HepG2 (cell line): ENCODE results near the gene ZNF75A. TPM values are rescaled to one million over a fixed set of nuclear protein-coding genes. Genes with fewer than 3 reads are reported as not detected.
A peak's percentile ranks its signal among the peaks of the same experiment; 100 is the strongest.

ENCODE experiments used
- ATAD3A ChIP-seq: sonication (generic); formaldehyde crosslinking; IDR thresholded peaks from 2 replicates; pipeline ENCODE4 v1.4.0; 2020; ENCODE audit warnings: missing genetic modification reagents
- EHMT2 ChIP-seq: fragments of 200-600 bp; sonication (generic); IDR thresholded peaks from 2 replicates; pipeline ENCODE4 v1.7.0; 2017; ENCODE audit warnings: antibody characterized with exemption, low read depth, low read length, borderline replicate concordance
- FOXK2 ChIP-seq: fragments of 450-650 bp; IDR thresholded peaks from 2 replicates; pipeline ENCODE4 v1.6.1; 2016
- ISX ChIP-seq: sonication (generic); formaldehyde crosslinking; conservative IDR thresholded peaks from 2 replicates; pipeline ENCODE4 v1.5.0; 2020; ENCODE audit warnings: missing genetic modification reagents
- MAF1 ChIP-seq: sonication (generic); formaldehyde crosslinking; IDR thresholded peaks from 2 replicates; pipeline ENCODE4 v1.5.0; 2020; ENCODE audit warnings: missing genetic modification reagents, borderline replicate concordance
- SALL2 ChIP-seq: sonication (generic); formaldehyde crosslinking; IDR thresholded peaks from 2 replicates; pipeline ENCODE4 v1.8.1; 2023; ENCODE audit warnings: mild to moderate bottlenecking, missing genetic modification reagents, inconsistent platforms
- SRSF1 ChIP-seq: fragments of 200-400 bp; formaldehyde crosslinking; optimal IDR thresholded peaks from 2 replicates; pipeline ENCODE3; 2017; ENCODE audit warnings: mild to moderate bottlenecking, low read depth, low read length, moderate library complexity
- SRSF9 ChIP-seq: fragments of 200-400 bp; formaldehyde crosslinking; IDR thresholded peaks from 2 replicates; pipeline ENCODE4 v1.6.1; 2018; ENCODE audit warnings: borderline replicate concordance, mild to moderate bottlenecking, low read depth, low read length; ENCODE audit not compliant: insufficient read depth, poor library complexity, severe bottlenecking
- ZMYM4 ChIP-seq: sonication (generic); formaldehyde crosslinking; IDR thresholded peaks from 2 replicates; pipeline ENCODE4 v1.8.1; 2023; ENCODE audit warnings: mild to moderate bottlenecking, missing genetic modification reagents
- ZNF138 ChIP-seq: sonication (generic); formaldehyde crosslinking; IDR thresholded peaks from 2 replicates; pipeline ENCODE4 v1.5.0; 2020; ENCODE audit warnings: mild to moderate bottlenecking, low read depth, missing genetic modification reagents
- ZNF354B ChIP-seq: sonication (generic); formaldehyde crosslinking; IDR thresholded peaks from 2 replicates; pipeline ENCODE4 v1.8.0; 2022; ENCODE audit warnings: mild to moderate bottlenecking, missing genetic modification reagents
- polyA plus RNA-seq, 8 experiments: library from polyadenylated mRNA; depleted of rRNA in 3 of 8; stranded (reverse) in 7 of 8; unstranded in 1 of 8; fragments of >200 nt; fragmentation: Illumina TruSeq in 4 of 8; extraction: Trizol in 4 of 8; gene quantifications; 2 replicates each; pipeline versions ENCODE4 v1.2.1 to v1.2.3, GENCODE V29; 2011 to 2016; ENCODE audit warnings: low read depth in 4 of 8, missing spikeins in 1 of 8, mixed read lengths in 1 of 8; ENCODE audit not compliant: insufficient read depth in 1 of 8
- total RNA-seq, 5 experiments: library from RNA; depleted of rRNA; stranded (reverse); fragments of >200 nt; fragmentation: Illumina TruSeq; extraction: Trizol; gene quantifications; 2 replicates each; pipeline ENCODE4 v1.2.3, GENCODE V29; 2016; ENCODE audit warnings: low read depth in 1 of 5
- TF ChIP-seq, protein P1 (sequence below): sonication (generic); formaldehyde crosslinking; conservative IDR thresholded peaks from 2 replicates; pipeline ENCODE4 v1.5.0; 2020; ENCODE audit warnings: missing genetic modification reagents
- TF ChIP-seq, protein P2 (sequence below): sonication (generic); formaldehyde crosslinking; IDR thresholded peaks from 2 replicates; pipeline ENCODE4 v1.4.0; 2020; ENCODE audit warnings: missing genetic modification reagents
- TF ChIP-seq, protein P3 (sequence below): sonication (generic); formaldehyde crosslinking; IDR thresholded peaks from 2 replicates; pipeline ENCODE4 v1.4.0; 2020; ENCODE audit warnings: missing genetic modification reagents
- TF ChIP-seq, protein P4 (sequence below): sonication (generic); formaldehyde crosslinking; IDR thresholded peaks from 2 replicates; pipeline ENCODE4 v1.4.0; 2020; ENCODE audit warnings: low read depth, mild to moderate bottlenecking, missing genetic modification reagents
- TF ChIP-seq, protein P5 (sequence below): sonication (generic); formaldehyde crosslinking; IDR thresholded peaks from 2 replicates; pipeline ENCODE4 v1.4.0; 2020; ENCODE audit warnings: missing genetic modification reagents
- TF ChIP-seq, protein P6 (sequence below): IDR thresholded peaks from 2 replicates; pipeline ENCODE4 v1.6.1; 2012; ENCODE audit warnings: inconsistent platforms
- TF ChIP-seq, protein P7 (sequence below): sonication (generic); formaldehyde crosslinking; IDR thresholded peaks from 2 replicates; pipeline ENCODE4 v1.9.0; 2022; ENCODE audit warnings: low read depth, missing genetic modification reagents

The ZNF75A gene
- total and polyA plus RNA-seq, 2 of the 13 experiments (the other 11 are each of a cell fraction or from before 2014, with no cell fraction given) = 1.4 to 2.1 TPM

DNA sequence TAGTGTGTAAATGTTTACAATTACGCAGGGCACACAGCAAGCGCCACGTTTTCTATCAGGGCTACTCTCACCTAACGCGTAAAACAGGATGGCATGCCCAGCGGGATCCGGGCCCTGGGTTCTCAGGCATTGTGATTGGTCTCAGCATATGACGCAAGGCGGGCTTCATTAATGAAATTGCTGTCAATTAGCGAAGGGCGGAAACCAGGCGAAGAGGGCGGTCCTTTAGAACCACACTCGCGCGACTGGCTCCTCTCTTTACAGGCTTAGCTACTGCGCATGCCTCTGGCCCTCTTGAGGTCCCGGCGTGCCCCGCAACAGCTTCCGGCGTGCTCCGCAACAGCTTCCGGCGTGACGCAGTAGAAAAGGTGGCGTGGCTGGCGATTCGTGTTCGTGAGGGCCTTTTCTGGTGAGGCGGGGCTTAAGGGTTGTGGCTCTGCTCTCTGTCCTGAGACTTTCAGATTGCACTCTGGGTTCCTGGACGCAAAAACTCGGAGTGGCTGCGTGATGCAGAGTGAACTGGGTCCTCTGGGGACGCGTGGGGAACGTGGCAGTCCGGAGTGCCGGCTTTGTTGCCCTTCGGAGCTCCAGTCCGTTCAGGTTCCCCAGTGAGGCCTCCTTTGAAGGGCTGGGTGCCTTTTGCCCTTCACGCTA, 59.6 kb downstream of the ZNF75A start (continued):
- TF ChIP-seq, protein P1, sequence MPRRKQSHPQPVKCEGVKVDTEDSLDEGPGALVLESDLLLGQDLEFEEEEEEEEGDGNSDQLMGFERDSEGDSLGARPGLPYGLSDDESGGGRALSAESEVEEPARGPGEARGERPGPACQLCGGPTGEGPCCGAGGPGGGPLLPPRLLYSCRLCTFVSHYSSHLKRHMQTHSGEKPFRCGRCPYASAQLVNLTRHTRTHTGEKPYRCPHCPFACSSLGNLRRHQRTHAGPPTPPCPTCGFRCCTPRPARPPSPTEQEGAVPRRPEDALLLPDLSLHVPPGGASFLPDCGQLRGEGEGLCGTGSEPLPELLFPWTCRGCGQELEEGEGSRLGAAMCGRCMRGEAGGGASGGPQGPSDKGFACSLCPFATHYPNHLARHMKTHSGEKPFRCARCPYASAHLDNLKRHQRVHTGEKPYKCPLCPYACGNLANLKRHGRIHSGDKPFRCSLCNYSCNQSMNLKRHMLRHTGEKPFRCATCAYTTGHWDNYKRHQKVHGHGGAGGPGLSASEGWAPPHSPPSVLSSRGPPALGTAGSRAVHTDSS = no peak
- TF ChIP-seq, protein P2, sequence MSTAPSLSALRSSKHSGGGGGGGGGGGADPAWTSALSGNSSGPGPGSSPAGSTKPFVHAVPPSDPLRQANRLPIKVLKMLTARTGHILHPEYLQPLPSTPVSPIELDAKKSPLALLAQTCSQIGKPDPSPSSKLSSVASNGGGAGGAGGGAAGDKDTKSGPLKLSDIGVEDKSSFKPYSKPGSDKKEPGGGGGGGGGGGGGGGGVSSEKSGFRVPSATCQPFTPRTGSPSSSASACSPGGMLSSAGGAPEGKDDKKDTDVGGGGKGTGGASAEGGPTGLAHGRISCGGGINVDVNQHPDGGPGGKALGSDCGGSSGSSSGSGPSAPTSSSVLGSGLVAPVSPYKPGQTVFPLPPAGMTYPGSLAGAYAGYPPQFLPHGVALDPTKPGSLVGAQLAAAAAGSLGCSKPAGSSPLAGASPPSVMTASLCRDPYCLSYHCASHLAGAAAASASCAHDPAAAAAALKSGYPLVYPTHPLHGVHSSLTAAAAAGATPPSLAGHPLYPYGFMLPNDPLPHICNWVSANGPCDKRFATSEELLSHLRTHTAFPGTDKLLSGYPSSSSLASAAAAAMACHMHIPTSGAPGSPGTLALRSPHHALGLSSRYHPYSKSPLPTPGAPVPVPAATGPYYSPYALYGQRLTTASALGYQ (CRISPR knock-in tag) = peak; percentile 37; the same call in 1 of the 2 replicates
- TF ChIP-seq ZNF138 (CRISPR knock-in tag) = no peak
- TF ChIP-seq, protein P3, sequence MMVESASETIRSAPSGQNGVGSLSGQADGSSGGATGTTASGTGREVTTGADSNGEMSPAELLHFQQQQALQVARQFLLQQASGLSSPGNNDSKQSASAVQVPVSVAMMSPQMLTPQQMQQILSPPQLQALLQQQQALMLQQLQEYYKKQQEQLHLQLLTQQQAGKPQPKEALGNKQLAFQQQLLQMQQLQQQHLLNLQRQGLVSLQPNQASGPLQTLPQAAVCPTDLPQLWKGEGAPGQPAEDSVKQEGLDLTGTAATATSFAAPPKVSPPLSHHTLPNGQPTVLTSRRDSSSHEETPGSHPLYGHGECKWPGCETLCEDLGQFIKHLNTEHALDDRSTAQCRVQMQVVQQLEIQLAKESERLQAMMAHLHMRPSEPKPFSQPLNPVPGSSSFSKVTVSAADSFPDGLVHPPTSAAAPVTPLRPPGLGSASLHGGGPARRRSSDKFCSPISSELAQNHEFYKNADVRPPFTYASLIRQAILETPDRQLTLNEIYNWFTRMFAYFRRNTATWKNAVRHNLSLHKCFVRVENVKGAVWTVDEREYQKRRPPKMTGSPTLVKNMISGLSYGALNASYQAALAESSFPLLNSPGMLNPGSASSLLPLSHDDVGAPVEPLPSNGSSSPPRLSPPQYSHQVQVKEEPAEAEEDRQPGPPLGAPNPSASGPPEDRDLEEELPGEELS (CRISPR knock-in tag) = no peak; the same call in 1 of the 2 replicates
- no peak for TF ChIP-seq FOXK2
- TF ChIP-seq, protein P4, sequence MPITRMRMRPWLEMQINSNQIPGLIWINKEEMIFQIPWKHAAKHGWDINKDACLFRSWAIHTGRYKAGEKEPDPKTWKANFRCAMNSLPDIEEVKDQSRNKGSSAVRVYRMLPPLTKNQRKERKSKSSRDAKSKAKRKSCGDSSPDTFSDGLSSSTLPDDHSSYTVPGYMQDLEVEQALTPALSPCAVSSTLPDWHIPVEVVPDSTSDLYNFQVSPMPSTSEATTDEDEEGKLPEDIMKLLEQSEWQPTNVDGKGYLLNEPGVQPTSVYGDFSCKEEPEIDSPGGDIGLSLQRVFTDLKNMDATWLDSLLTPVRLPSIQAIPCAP (CRISPR knock-in tag) = 0 out of 2 replicates have a peak, but pooled peaks have one; percentile 23
- TF ChIP-seq ISX (CRISPR knock-in tag) = no peak
- no peak for TF ChIP-seq MAF1 (CRISPR knock-in tag)
- TF ChIP-seq ZNF354B = no peak
- TF ChIP-seq, protein P5, sequence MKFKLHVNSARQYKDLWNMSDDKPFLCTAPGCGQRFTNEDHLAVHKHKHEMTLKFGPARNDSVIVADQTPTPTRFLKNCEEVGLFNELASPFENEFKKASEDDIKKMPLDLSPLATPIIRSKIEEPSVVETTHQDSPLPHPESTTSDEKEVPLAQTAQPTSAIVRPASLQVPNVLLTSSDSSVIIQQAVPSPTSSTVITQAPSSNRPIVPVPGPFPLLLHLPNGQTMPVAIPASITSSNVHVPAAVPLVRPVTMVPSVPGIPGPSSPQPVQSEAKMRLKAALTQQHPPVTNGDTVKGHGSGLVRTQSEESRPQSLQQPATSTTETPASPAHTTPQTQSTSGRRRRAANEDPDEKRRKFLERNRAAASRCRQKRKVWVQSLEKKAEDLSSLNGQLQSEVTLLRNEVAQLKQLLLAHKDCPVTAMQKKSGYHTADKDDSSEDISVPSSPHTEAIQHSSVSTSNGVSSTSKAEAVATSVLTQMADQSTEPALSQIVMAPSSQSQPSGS (CRISPR knock-in tag) = no peak; the same call in 1 of the 2 replicates
- TF ChIP-seq EHMT2 = no peak
- TF ChIP-seq, protein P6, sequence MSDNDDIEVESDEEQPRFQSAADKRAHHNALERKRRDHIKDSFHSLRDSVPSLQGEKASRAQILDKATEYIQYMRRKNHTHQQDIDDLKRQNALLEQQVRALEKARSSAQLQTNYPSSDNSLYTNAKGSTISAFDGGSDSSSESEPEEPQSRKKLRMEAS = peak; percentile 67; the same call in 1 of the 2 replicates
- TF ChIP-seq SALL2 (CRISPR knock-in tag) = no peak
- TF ChIP-seq ZMYM4 = peak; percentile 49
- TF ChIP-seq ATAD3A = no peak
- TF ChIP-seq, protein P7, sequence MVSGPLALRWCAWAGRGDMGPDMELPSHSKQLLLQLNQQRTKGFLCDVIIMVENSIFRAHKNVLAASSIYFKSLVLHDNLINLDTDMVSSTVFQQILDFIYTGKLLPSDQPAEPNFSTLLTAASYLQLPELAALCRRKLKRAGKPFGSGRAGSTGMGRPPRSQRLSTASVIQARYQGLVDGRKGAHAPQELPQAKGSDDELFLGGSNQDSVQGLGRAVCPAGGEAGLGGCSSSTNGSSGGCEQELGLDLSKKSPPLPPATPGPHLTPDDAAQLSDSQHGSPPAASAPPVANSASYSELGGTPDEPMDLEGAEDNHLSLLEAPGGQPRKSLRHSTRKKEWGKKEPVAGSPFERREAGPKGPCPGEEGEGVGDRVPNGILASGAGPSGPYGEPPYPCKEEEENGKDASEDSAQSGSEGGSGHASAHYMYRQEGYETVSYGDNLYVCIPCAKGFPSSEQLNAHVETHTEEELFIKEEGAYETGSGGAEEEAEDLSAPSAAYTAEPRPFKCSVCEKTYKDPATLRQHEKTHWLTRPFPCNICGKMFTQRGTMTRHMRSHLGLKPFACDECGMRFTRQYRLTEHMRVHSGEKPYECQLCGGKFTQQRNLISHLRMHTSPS (CRISPR knock-in tag) = no peak
- TF ChIP-seq SRSF9 = no peak
- TF ChIP-seq SRSF1 = no peak
